ENCODE measurements around the gene TECR.

The TECR gene

DNA sequence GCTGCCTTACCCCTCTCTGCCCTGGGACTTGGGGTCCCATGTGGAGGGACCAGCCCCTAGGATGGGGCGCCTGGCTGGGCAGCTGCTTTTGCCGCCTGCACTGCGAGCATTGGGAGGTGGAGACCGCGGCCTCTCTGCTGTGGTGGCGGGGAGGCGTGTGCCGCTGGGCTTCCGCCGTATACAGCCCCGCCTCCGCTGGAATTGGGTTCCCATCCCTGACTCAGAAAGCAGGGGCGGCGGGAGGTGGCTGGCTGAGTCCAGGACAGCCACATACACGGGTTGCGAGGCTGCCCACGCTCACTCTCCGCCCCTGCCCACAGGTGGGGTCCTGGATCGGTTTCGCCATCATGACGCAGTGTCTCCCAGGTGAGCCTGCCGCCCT lies 35.9 kb downstream of the TECR start:
- H3K27ac ChIP-seq, result no peak overlapping the region
- TF ChIP-seq, protein P1, sequence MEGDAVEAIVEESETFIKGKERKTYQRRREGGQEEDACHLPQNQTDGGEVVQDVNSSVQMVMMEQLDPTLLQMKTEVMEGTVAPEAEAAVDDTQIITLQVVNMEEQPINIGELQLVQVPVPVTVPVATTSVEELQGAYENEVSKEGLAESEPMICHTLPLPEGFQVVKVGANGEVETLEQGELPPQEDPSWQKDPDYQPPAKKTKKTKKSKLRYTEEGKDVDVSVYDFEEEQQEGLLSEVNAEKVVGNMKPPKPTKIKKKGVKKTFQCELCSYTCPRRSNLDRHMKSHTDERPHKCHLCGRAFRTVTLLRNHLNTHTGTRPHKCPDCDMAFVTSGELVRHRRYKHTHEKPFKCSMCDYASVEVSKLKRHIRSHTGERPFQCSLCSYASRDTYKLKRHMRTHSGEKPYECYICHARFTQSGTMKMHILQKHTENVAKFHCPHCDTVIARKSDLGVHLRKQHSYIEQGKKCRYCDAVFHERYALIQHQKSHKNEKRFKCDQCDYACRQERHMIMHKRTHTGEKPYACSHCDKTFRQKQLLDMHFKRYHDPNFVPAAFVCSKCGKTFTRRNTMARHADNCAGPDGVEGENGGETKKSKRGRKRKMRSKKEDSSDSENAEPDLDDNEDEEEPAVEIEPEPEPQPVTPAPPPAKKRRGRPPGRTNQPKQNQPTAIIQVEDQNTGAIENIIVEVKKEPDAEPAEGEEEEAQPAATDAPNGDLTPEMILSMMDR (conservative IDR thresholded peaks at IDR 0.05), result no peak
- TF ChIP-seq ZFX (IDR thresholded peaks at IDR 0.05), result no peak

DNA sequence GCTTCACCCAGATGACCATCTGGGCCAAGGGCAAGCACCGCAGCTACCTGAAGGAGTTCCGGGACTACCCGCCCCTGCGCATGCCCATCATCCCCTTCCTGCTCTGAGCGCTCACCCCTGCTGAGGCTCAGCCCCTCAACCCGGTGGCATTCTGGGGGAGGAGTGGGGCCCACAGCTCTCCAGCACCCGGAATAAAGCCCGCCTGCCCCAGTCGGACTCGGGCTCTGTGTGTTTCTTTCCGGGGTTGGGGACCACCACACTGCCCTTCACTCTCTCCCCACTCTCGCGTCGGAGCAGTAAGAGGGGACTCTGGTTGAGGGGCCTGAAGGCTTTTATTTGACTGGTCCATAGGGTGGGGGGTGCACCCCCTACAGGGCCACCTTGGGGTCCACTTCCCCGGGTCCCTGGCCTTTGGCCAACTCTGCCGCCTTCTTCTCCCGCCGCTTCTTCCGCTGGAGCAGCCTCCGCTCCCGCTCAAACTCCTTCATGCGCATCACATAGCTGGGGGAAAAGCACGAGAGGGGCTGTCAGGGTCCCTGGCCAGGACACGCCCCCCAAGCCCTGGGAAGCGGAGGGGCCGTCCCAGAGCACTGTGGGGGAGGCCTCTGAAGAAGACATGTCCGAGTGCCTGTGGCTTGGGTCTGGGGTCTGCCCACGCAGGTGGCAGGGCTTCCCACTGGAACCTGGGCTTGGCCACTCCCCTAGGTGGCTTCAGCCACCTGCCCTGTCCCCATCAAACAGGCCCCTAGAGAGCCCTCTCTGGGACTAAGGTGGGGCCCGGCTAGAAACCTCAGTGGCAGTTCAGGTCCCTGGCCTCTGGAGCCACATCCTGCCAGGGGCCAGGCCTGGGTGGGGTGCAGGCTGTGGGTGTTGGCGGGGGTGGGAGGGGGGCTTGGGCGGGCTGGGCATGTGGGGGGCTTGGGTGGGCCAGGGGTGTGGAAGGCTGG lies 36.6 kb downstream of the TECR start:
- H3K27ac ChIP-seq, result no peak overlapping the region
- TF ChIP-seq ZFX (IDR thresholded peaks at IDR 0.05), result no peak
- TF ChIP-seq, protein P1 (conservative IDR thresholded peaks at IDR 0.05), result no peak

DNA sequence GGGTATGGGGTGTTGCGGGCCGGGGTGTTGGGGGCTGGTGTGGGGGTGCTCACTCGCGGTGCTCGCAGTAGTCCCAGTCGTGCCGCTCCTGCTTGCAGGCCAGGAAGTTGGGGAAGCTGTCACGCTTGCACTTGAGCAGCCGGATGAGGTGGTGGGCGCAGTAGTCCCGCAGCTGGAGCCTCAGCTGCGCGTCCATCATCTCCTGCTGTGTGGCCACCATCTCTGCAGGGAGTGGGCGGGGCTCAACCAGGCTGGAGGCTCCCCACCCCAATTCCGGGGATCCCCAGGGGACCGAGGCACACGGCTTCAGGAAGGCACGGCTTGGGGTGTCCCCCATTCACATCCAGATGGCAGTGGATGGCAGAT lies 37.3 kb downstream of the TECR start:
- TF ChIP-seq, protein P1 (conservative IDR thresholded peaks at IDR 0.05), result no peak
- no peak for TF ChIP-seq ZFX (IDR thresholded peaks at IDR 0.05)
- H3K27ac ChIP-seq, result no peak overlapping the region

DNA sequence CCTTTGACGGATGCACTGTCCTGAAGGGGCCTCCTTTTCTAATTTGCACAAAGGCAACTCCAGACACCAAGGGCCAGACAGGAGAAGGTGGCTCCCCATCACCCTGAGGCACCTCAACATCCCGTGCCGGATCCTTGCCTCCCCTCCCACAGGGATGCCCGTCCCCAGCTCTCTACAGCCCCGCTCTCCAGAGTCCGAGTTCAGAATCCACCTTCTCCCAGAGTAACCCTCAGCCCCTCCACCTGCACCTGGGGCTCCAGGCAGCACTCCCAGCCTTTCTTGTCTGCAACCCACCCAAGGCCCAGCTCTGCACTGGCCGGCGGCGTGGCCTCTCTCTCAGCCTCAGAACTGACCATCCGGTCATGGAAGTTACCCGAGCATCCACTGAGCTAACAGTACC lies 37.7 kb downstream of the TECR start:
- TF ChIP-seq, protein P1 (conservative IDR thresholded peaks at IDR 0.05), result no peak
- TF ChIP-seq ZFX (IDR thresholded peaks at IDR 0.05), result no peak
- no peak overlapping the region for H3K27ac ChIP-seq

DNA sequence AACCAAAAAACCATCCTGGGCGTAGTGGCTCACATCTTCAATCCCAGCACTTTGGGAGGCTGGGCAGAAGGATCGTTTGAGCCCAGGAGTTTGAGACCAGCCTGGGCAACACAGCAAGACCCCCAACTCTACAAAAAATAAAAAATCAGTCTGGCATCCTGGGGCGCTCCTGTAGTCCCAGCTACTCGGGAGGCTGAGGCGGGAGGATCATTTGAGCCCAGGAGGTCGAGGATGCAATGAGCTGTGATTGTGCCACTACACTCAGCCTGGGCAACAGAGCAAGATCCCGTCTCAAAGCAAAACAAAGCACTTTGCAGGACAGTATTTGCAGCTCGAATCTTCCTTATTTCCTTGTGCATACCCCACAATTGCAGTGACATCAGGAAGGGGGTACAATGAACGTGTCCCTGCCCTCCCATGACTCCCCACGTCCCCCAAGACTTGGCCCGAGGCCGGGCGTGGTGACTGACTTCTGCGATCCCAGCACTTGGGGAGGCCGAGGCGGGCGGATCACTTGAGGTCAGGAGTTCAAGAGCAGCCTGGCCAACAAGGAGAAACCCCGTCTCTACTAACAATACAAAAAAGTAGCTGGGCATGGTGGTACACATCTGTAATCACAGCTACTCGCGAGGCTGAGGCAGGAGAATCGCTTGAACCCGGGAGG lies 41.6 kb downstream of the TECR start:
- TF ChIP-seq ZFX (IDR thresholded peaks at IDR 0.05), result no peak
- TF ChIP-seq, protein P1 (conservative IDR thresholded peaks at IDR 0.05), result no peak
- H3K27ac ChIP-seq, result peak overlapping the region; percentile 95

DNA sequence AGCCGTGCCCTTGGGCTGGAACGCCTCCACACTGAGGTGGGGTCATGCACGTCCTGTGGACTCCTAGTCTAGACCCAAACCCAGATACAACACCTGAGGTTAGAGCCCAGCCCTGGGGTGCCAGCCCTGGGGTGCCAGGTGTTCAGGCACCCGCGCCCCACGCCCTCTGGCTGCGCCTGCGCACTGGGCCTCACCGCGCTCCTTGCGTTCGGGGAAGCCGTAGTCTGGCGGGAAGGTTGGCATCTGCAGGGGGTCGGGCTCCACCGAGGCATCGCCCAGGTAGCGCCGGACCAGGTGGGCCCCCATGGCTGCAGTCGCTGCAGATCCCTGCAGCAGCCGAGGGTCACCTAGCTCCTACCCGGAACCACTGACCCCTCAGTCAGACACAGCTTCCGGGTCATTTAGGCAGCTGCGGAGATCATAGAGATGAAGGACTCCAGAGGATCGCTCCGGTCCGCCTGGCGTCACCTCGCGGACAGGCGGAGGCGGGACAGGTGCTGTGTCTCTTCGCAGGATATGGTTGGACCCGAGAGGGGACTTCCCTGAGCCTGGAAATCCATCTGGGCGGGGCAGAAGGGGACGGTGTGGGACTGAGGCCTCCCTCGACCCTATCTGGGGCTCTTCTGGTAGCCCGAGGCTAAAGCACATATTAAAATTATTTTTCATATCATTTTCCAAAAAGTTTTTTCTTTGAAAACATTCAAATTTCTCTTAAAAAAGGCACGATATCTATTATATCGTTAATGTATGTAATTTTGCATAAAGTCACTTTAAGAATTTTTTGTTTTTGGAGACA lies 42.5 kb downstream of the TECR start, which contains the start of gene NDUFB7:
NDUFB7 (minus strand) TSS at position 372 of the 796 bp plus-strand sequence; CDS start at position 306, 66 bp downstream.
- H3K27ac ChIP-seq, result peak within 1 kb of the TSS; percentile 95
- TF ChIP-seq, protein P1 (conservative IDR thresholded peaks at IDR 0.05), result peak; percentile 98
- peak; percentile 88; the same call in 1 of the 2 replicates for TF ChIP-seq ZFX (IDR thresholded peaks at IDR 0.05)
